EH (cell line): ENCODE measurements around the gene TBC1D28.
"Not testable (repeated sequence)": the region's sequence is repeated elsewhere in the genome, so short reads cannot be mapped to it uniquely, and the experiment has no call there.

Experiments
- DNase-seq: peaks from one replicate; pipeline ENCODE4 v3.0.0-alpha.2; 2015; ENCODE audit warnings: low read depth

The TBC1D28 gene

GRCh38 chr17:18613016-18613415 lies 31.2 kb downstream of the TBC1D28 start:
- not testable (repeated sequence) for DNase-seq

DNA sequence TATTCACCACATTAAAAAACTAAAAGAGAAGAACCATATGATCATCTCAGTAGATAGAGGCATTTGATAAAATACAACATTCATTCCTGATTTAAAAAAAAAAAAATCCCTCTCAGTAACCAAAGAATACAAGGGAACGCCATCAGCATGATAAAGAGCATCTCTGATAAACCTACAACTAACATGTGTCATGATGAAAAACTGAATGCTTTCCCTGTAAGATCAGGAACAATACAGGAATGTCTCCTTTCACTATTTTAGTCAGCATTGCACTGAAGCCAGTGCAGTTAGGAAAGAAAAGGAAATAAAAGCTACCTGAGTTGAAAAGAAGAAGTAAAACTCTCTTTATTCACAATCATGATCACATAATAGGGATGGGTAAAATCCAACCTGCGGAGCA lies 51.1 kb downstream of the TBC1D28 start:
- not testable (repeated sequence) for DNase-seq
